IPS DF 6.9 (cell line): ENCODE data around the gene PDZD11.

Experiments
- DNase-seq: peaks from one replicate; pipeline ENCODE4 v3.0.0-alpha.2; 2013; ENCODE audit warnings: low read depth, low spot score
- H3K27ac ChIP-seq: one replicate; pipeline ENCODE4 v1.5.1; 2013; ENCODE audit warnings: low read length, control low read depth
- H3K27me3 ChIP-seq: 2 replicates; pipeline ENCODE4 v1.6.1; 2013; ENCODE audit warnings: mild to moderate bottlenecking, low read length; ENCODE audit not compliant: control insufficient read depth, insufficient read depth
- H3K36me3 ChIP-seq: 2 replicates; pipeline ENCODE4 v1.6.1; 2013; ENCODE audit warnings: low read length; ENCODE audit not compliant: control insufficient read depth, insufficient read depth
- H3K4me1 ChIP-seq: 2 replicates; pipeline ENCODE4 v1.6.1; 2013; ENCODE audit warnings: low read length; ENCODE audit not compliant: control insufficient read depth, insufficient read depth
- H3K4me3 ChIP-seq: 2 replicates; pipeline ENCODE4 v1.5.1; 2013; ENCODE audit warnings: mild to moderate bottlenecking, low read length
- H3K9me3 ChIP-seq: 2 replicates; pipeline ENCODE4 v1.6.1; 2013; ENCODE audit warnings: low read length, inconsistent platforms; ENCODE audit not compliant: control insufficient read depth, insufficient read depth
- WGBS: extraction: QIAGEN DNeasy Blood & Tissue Kit; methylation state at CpG from one replicate; pipeline ENCODE4 v1.1.7; 2013; ENCODE audit warnings: mixed read lengths, missing lambda C conversion rate; ENCODE audit not compliant: insufficient read length, insufficient coverage; 5-methylcytosine and 5-hydroxymethylcytosine counted together

Gene PDZD11

DNA sequence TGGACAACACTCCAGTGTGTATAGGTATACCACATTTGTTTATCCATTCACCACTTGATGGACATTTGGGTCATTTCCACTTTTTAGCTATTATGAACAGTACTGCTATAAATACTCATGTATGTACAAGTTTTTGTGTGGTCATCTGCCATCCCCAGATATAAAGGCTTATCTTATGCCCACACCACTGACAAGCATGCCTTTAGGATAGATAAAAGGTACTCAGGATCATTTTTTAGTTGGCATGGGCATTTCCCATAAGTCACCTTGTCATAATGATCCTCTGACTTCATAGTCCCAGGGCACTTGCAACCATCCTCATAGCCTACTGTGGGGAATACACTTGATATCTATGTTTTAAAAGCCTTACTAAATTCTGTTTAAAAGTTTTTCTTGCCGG is 49.0 kb downstream of the PDZD11 start:
- Histone ChIP-seq H3K4me3 (no peak overlapping the region), H3K9me3 (no peaks in the 10 kb centered on the region), H3K36me3 (no peaks in the 10 kb centered on the region), H3K27me3 (no peaks in the 10 kb centered on the region), H3K27ac (no peak overlapping the region), H3K4me1 (no peaks in the 10 kb centered on the region)
- WGBS = no CpG with 5 or more reads among the region's 1 CpG
- no peak for DNase-seq
